Mucosa of stomach (tissue), 1 donor: Measurements from ENCODE around the gene RAPGEF4.

Source experiments
- H3K27me3 ChIP-seq: one replicate; pipeline ENCODE4 v1.7.0; 2013; ENCODE audit warnings: mild to moderate bottlenecking, low read length; ENCODE audit not compliant: control insufficient read depth, insufficient read depth
- H3K36me3 ChIP-seq: one replicate; pipeline ENCODE4 v1.7.0; 2013; ENCODE audit warnings: low read length; ENCODE audit not compliant: control insufficient read depth, insufficient read depth
- H3K4me1 ChIP-seq: one replicate; pipeline ENCODE4 v1.7.0; 2013; ENCODE audit warnings: mild to moderate bottlenecking, low read length; ENCODE audit not compliant: control insufficient read depth, insufficient read depth
- H3K4me3 ChIP-seq: one replicate; pipeline ENCODE4 v1.7.0; 2013; ENCODE audit warnings: low read length
- H3K9ac ChIP-seq: one replicate; pipeline ENCODE4 v1.7.0; 2013; ENCODE audit warnings: mild to moderate bottlenecking, low read length, moderate library complexity
- H3K9me3 ChIP-seq: one replicate; pipeline ENCODE4 v1.7.0; 2013; ENCODE audit warnings: mild to moderate bottlenecking, low read length, moderate library complexity; ENCODE audit not compliant: control insufficient read depth
- donor health status: Pancreatic carcinoma.

The RAPGEF4 gene

DNA sequence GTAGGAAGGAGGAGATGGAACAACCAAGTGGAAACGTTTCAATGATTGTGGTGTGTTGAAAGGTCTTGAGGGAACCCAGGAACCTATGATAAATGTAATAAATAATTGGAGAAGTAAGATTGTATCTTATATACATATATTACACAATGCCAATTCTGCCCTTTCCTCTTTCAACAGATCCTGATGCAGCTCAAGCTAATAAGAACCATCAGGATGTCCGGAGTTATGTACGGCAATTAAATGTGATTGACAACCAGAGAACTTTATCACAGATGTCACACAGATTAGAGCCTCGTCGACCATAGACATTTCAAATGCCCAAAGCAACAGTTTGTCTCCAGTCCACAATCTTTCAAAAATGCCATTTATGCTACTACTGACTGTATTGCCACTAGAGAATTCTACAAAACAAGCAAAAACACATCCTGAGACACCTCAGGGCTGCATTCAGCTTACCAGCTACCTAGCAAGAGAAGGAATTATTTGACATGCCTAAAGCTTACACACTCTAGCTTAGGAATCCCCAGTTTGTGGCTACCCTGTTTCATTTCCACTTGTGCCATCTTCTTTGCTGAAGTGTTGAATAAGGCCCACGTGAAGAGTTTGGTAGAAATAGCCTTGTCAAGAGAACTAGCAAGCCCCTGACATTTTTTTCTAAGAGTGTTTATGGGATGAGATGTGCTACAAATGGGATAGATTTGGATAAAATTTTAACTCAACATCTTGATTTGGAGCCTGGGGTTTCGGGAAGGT, 316.0 kb downstream of the RAPGEF4 start:
- H3K36me3 ChIP-seq, result no peaks in the 10 kb centered on the region
- H3K9me3 ChIP-seq, result no peaks in the 10 kb centered on the region
- peaks cover 26% of the 10 kb centered on the region for H3K4me1 ChIP-seq
- H3K9ac ChIP-seq, result no peak overlapping the region
- no peaks in the 10 kb centered on the region for H3K27me3 ChIP-seq
- H3K4me3 ChIP-seq, result no peak overlapping the region

DNA sequence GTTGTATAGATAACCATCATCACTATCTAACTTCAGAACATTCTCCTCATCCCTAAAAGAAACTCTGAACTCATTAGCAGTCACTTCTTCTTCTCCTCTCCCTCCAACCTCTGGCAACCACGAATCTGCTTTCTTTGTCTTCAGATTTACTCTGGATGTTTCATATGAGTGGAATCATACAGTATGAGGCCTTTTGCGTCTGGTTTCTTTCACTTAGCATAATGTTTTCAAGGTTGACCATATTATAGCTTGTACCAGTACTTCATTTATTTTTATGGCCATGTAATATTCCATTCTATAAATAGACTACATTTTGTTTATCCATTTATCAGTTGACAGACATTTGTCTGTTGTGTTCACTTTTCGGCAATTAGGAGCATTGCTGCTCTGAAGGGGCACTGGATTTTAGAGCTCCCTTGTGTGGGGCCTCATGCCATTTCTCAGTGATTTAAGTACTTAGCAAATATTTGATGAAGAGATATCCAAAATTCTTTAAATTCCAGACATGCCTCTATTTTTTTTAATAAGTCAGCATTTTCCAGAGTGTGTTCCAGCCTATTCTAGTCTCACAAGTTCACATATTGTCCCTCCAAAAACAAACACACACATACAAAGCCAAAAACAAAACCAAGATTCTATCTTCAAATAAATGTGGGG, 317.5 kb downstream of the RAPGEF4 start:
- peaks cover 22% of the 10 kb centered on the region for H3K4me1 ChIP-seq
- H3K36me3 ChIP-seq, result no peaks in the 10 kb centered on the region
- H3K9me3 ChIP-seq, result no peaks in the 10 kb centered on the region
- no peaks in the 10 kb centered on the region for H3K27me3 ChIP-seq
- no peak overlapping the region for H3K9ac ChIP-seq
- no peak overlapping the region for H3K4me3 ChIP-seq

DNA sequence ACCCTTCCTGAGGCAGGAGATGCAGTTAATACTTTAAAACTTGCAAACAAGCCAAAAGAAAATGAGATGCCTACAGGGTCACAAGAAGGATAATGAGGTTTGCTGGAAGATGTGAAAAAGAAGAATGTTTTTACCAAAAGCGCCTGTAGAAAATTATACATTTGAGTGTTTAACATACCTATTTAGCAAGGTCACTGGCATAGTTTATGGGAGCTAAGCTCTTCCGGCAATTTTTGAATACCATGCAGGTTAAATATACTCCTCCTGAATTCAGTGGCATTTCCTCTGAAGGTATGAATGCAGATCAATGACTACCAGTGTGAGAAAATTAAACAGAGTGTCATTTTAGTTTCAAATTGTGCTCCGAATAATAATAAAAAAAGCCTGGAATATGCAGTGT, 318.8 kb downstream of the RAPGEF4 start:
- Histone ChIP-seq H3K4me3 (no peak overlapping the region), H3K9ac (no peak overlapping the region), H3K36me3 (no peaks in the 10 kb centered on the region), H3K4me1 (peaks cover 12% of the 10 kb centered on the region), H3K9me3 (no peaks in the 10 kb centered on the region), H3K27me3 (no peaks in the 10 kb centered on the region)

DNA sequence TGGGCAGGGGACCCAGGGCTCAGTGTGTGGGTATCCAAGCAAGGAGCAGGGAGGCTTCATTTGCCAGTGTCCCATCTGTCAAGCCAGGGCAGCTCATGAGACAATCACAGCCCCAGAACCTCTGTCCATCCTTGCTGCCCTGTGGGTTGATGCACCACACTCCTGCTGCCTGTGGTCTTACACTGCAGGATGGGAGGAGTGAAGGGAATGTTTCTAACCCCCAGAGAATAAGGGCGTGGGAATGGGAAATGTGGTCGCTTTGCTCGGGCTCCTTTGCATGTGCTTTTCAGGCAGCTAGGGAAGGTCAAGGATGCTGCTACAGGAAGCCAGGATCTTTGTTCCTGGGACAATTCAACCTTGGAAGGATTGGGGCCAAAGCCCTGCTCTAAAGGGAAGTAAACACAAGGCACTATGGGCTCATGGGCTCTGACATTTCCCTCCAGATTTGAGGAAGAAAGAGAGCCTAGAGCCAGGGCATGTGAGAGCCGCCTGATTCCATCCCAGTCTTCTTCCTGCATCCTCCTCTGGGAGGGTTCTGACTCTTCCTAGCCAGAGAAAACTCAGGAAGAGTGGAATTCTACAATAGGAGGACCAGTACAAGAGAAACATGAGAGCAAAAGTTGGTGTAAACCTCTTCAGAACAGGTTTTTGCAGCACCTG, 321.2 kb downstream of the RAPGEF4 start:
- Histone ChIP-seq H3K9me3 (no peaks in the 10 kb centered on the region), H3K27me3 (no peaks in the 10 kb centered on the region), H3K9ac (no peak overlapping the region), H3K36me3 (no peaks in the 10 kb centered on the region), H3K4me3 (no peak overlapping the region), H3K4me1 (no peaks in the 10 kb centered on the region)

DNA sequence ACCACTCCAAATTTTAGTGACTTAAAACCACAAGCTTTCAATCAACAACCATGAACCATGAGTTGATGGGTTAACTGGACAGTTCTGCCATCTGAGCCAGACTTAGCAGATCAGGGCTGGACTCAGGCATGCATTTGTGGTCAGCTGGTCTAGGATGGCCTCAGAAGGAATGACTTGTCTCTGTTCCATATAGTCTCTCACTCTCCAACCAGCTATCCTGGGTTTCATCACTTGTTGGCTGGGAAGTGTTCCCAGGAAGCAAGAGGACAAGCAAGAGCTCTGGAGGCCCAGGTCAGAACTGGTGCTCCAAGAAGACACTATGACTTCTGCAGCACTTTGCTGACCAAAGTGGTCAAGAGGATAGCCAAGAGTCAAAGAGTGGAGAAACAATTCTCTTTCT, 322.5 kb downstream of the RAPGEF4 start:
- Histone ChIP-seq H3K9me3 (no peaks in the 10 kb centered on the region), H3K4me1 (no peaks in the 10 kb centered on the region), H3K36me3 (no peaks in the 10 kb centered on the region), H3K9ac (no peak overlapping the region), H3K4me3 (no peak overlapping the region), H3K27me3 (no peaks in the 10 kb centered on the region)

DNA sequence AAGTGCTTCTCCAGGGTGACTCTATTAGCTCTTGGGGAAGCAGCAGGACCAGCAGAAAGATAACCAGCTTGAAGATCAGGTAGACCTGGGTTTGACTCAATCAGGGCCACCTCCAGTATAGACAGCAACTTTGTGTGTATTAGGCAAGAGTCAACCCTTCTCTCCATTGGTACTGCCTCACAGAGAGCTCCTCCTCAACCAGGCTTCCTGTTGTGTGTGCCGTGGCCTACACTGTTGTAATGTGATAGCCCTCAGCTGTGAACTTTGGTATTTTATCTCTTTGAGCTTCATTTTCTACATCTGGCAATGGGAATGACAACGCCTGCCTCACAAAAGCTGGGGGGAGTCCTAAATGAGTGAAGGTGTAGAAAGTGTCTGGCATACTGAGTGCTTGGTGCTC, 323.0 kb downstream of the RAPGEF4 start:
- no peaks in the 10 kb centered on the region for H3K27me3 ChIP-seq
- H3K4me3 ChIP-seq, result no peak overlapping the region
- no peak overlapping the region for H3K9ac ChIP-seq
- no peaks in the 10 kb centered on the region for H3K9me3 ChIP-seq
- H3K4me1 ChIP-seq, result no peaks in the 10 kb centered on the region
- no peaks in the 10 kb centered on the region for H3K36me3 ChIP-seq

DNA sequence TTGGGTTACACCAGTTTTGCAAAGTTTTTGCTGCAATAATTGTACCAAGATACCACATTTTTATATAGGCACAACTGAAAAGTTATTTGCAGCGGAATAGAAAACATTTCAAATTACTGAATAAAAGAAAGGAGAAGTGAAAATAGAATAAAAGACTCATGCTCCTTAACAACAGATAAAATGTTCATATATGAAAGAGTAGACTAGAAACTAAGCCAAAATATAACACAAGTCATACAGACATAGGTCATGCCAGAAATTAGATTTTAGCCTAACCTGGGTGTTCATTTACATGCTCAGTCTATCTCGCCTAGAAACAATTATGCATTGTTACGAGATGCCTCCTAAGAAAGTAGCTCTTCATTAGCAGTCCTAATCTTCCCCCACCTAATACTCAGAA, 323.6 kb downstream of the RAPGEF4 start:
- H3K36me3 ChIP-seq, result no peaks in the 10 kb centered on the region
- no peaks in the 10 kb centered on the region for H3K4me1 ChIP-seq
- H3K9ac ChIP-seq, result no peak overlapping the region
- H3K27me3 ChIP-seq, result no peaks in the 10 kb centered on the region
- H3K9me3 ChIP-seq, result no peaks in the 10 kb centered on the region
- no peak overlapping the region for H3K4me3 ChIP-seq

DNA sequence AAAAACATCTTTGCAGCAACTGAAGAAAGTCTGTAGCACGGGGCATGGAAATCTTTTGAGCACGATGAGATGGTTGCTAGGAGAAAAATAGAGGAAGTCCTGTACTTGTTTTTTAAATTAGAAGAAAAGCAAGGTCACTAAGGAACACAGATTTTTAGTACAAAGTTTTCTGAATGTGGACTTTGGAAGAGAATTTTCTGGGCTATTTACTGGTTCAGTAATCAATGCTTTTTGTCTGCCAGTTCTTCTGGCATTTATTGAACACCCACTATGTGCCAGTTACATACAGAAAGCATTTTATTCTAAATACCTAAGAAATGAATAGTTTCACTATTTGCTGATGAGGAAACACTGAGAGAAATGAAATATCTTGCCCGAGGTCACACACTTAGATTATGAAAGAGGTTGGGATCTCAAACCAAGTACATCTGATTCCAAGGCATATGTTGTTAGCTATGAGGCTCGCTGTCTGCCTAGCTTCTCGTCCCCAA, 324.4 kb downstream of the RAPGEF4 start:
- no peak overlapping the region for H3K4me3 ChIP-seq
- no peaks in the 10 kb centered on the region for H3K9me3 ChIP-seq
- no peaks in the 10 kb centered on the region for H3K27me3 ChIP-seq
- no peak overlapping the region for H3K9ac ChIP-seq
- no peaks in the 10 kb centered on the region for H3K4me1 ChIP-seq
- no peaks in the 10 kb centered on the region for H3K36me3 ChIP-seq

DNA sequence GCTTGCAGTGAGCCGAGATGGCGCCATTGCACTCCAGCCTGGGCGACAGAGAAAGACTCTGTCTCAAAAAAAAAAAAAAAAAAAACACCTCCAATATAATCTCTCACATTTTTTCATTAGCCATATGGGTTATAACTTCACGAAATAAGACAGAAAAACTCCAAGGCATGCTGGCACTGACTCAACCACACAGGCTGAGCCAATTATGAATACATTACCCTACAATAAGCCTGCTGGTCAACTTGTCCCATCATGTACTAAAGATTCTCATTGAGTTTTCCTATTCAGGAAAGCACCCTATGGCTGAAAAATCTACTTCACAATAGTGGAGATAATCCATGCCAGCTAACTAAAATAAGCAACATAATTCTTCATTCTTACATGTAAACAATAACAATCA, 327.2 kb downstream of the RAPGEF4 start:
- Histone ChIP-seq H3K4me1 (no peaks in the 10 kb centered on the region), H3K4me3 (no peak overlapping the region), H3K27me3 (no peaks in the 10 kb centered on the region), H3K9ac (no peak overlapping the region), H3K36me3 (no peaks in the 10 kb centered on the region), H3K9me3 (no peaks in the 10 kb centered on the region)

DNA sequence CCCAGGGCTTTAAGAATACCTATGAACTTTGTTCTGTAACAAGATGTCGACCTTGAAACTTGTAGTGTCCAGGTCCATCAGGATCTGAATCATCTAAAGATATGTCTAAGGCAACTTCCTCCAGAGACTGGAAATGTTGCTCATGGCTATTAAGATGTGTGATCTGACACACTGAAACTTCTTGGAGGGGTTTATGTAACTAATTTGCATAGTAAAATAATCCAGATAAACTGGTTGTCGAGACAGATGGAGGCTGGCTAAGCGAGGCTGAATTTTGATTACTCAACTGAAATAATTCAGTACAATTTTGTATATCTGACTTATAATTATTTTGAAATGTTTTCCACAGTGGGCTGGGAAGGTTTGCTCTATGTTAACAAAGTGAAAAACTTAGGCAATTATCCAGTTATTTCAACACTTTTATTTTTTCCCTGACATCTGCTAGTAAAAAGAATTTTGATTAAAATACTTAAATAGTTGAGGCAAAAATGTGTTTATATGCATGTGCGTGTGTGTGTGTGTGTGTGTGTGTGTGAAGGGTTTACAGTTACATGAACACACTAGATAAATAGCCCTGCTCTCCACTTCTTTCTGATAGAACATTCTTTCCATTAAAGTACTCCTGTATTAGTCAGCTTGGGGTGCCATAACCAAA, 328.6 kb downstream of the RAPGEF4 start:
- Histone ChIP-seq H3K9ac (no peak overlapping the region), H3K36me3 (no peaks in the 10 kb centered on the region), H3K4me1 (no peaks in the 10 kb centered on the region), H3K9me3 (no peaks in the 10 kb centered on the region), H3K27me3 (no peaks in the 10 kb centered on the region), H3K4me3 (no peak overlapping the region)

DNA sequence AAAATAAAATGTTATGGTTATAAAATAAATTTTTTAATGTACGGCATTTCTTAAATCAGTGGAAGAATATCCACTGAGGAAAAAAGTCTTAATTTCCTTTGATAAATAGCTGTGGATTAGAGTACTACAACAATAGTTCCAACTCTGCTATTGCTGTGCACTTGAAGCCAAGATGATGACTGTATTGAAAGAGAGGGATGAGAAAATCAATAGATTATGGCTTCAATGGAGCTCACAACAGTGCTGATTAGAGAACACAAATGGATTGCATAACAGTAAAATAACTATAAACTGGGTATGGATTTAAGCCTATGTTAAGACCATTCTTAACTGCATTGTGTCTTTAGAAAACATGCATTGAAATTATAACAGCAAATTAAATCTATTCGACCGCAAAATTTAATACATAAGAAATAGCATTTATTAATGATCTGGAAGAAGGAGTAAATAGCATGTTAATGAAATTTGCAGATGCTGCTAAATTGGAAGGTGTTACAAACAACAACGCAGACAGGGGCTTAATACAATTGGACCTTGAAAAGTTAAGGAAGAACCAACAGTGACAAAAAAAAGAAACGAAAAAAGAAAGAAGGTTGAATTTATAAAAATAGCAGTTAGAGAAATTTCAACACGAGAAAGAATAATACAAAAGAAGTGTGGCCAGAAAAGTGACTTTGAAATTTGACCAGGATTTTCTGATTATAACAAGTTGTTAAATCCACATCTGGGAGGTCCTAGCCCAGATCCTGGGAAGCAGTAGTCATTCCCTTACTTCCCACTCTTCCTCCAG, 331.4 kb downstream of the RAPGEF4 start:
- no peak overlapping the region for H3K4me3 ChIP-seq
- no peaks in the 10 kb centered on the region for H3K36me3 ChIP-seq
- no peaks in the 10 kb centered on the region for H3K4me1 ChIP-seq
- no peaks in the 10 kb centered on the region for H3K9me3 ChIP-seq
- H3K27me3 ChIP-seq, result no peaks in the 10 kb centered on the region
- H3K9ac ChIP-seq, result no peak overlapping the region
